Stomach (tissue), 4 donors: ENCODE data around the gene ACOX2.

Experiments used
- EP300 ChIP-seq: sonication (generic); formaldehyde crosslinking; IDR thresholded peaks from one replicate; pipeline ENCODE4 v1.6.1; 2017; ENCODE audit warnings: antibody characterized with exemption
- POLR2A ChIP-seq, 4 donors: fragments of 450-650 bp; IDR thresholded peaks; one replicate each; pipeline ENCODE4 v1.6.1; 2016; ENCODE audit warnings: antibody characterized with exemption in 4 of 4, control low read depth in 2 of 4, mild to moderate bottlenecking in 1 of 4, moderate library complexity in 1 of 4
- POLR2AphosphoS5 ChIP-seq, 3 donors: sonication (generic); formaldehyde crosslinking; IDR thresholded peaks; one replicate each; pipeline ENCODE4 v1.6.1; 2016; ENCODE audit warnings: antibody characterized with exemption in 3 of 3
- TF ChIP-seq, protein P1 (sequence below), 7 experiments: fragments of 450-650 bp in 4 of 7; fragments of 200-600 bp in 3 of 7; sonication (generic) in 3 of 7; IDR thresholded peaks; one replicate each; pipeline ENCODE4 v1.5.1; 2016 to 2019; ENCODE audit warnings: antibody characterized with exemption in 7 of 7, control low read depth in 2 of 7, mild to moderate bottlenecking in 1 of 7

DNA sequence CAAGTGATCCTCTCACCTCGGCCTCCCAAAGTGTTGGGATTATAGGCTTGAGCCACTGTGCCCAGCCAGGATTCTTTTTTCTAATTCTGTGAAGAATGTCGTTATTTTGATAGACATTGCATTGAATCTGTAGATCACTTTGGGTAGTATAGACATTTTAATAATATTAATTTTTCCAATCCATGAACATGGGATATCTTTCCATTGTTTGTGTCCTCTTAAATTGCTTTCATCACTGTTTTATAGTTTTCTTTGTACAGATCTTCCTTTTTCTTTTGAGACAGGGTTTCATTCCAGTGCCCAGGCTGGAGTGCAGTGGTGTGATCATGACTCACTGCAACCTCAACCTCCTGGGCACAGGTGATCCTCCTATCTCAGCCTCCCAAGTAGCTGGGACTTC, 56.7 kb downstream of the ACOX2 start:
- TF ChIP-seq, protein P1, sequence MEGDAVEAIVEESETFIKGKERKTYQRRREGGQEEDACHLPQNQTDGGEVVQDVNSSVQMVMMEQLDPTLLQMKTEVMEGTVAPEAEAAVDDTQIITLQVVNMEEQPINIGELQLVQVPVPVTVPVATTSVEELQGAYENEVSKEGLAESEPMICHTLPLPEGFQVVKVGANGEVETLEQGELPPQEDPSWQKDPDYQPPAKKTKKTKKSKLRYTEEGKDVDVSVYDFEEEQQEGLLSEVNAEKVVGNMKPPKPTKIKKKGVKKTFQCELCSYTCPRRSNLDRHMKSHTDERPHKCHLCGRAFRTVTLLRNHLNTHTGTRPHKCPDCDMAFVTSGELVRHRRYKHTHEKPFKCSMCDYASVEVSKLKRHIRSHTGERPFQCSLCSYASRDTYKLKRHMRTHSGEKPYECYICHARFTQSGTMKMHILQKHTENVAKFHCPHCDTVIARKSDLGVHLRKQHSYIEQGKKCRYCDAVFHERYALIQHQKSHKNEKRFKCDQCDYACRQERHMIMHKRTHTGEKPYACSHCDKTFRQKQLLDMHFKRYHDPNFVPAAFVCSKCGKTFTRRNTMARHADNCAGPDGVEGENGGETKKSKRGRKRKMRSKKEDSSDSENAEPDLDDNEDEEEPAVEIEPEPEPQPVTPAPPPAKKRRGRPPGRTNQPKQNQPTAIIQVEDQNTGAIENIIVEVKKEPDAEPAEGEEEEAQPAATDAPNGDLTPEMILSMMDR (IDR thresholded peaks at IDR 0.05): no peak
- TF ChIP-seq POLR2AphosphoS5 (IDR thresholded peaks at IDR 0.05) (no peak), POLR2A (IDR thresholded peaks at IDR 0.05) (no peak), EP300 (no peak)
